GM18498 (cell line): Measurements from ENCODE around the gene SESTD1.
"Not testable (repeated sequence)": the region's sequence is repeated elsewhere in the genome, so short reads cannot be mapped to it uniquely, and the experiment has no call there.

Experiments
- ATAC-seq: cut with Tn5 transposase; IDR thresholded peaks from one replicate; pipeline ENCODE4 v1.9.1; 2021; ENCODE audit warnings: mild to moderate bottlenecking, moderate library complexity; ENCODE audit not compliant: unreplicated experiment

Gene SESTD1

DNA sequence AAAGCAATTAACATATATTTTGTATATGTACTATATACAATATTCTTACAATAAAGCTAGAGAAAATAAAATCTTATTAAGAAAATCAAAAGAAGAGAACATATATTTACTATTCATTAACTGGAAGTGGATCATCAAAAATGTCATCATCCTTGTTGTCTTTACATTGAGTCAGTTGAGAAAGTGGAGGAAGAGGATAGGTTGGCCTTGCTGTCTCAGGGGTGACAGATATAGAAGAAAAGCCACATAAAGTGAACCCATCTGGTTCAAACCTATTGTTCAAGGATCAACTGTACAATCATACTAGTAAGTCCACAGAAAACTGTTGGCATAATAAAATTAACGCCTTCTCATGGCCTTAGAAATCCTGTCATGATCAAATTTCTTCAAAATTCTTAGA is 26.6 kb downstream of the SESTD1 start:
- ATAC-seq: no peak

DNA sequence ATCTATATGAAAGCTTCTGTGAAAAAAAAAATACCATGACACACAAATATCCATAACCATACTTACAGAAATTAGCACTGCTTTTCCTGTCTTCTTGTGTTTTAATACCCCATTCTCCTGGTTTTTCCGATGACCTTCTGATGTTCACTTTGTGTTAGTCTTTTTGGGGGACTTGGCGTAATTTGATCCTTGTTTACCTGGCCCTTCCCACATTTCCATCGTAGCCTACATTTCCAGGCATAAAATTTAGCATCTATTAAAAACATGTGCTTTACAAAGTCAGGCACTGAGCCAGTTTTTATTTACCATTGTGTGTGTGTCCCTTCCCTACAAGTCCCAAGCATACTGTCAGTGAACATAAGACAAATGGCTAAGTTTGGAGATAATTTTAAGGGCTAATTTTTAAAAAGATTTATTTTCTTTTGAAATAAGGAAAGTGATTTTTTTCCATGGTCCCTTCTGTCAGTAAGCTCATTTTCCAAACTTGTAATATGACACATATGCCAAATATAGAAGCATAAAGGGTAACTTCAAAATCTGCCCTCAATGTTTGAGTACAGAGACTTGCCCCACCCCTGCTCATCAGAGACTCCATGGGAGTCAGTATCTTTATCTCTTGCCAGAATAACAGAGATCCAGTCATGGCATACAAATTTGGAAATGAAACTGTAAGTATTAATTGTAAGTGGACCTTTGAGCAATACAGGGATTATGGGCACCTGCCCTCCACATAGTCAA is 27.3 kb downstream of the SESTD1 start:
- no peak for ATAC-seq

GRCh38 chr2:179235463-179236108 is 29.0 kb downstream of the SESTD1 start:
- ATAC-seq: no peak

DNA sequence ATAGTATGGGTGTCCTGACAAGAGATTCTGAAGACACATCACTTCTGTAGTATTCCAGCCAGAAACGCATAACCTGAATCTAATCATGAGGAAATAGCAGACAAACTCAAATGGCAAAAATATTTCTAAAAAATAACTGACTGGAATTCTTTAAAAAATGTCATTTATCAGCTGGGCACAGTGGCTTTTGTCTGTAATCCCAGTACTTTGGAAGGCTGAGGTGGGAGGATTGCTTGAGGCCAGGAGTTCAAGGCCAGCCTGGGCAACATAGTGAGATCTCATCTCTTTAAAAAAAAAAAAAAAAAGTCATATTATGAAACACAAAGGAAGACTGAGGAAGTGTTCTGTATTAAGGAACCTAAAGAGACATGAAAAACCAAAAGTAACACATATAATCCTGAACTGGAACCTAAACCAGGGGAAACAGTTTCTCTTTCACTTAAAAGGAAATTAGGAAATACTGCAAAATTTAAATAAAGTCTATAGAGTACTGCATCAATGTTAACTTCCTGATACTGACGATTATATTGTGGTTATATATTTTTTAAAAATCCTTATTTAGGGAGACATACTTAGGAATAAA is 29.9 kb downstream of the SESTD1 start:
- no peak for ATAC-seq

DNA sequence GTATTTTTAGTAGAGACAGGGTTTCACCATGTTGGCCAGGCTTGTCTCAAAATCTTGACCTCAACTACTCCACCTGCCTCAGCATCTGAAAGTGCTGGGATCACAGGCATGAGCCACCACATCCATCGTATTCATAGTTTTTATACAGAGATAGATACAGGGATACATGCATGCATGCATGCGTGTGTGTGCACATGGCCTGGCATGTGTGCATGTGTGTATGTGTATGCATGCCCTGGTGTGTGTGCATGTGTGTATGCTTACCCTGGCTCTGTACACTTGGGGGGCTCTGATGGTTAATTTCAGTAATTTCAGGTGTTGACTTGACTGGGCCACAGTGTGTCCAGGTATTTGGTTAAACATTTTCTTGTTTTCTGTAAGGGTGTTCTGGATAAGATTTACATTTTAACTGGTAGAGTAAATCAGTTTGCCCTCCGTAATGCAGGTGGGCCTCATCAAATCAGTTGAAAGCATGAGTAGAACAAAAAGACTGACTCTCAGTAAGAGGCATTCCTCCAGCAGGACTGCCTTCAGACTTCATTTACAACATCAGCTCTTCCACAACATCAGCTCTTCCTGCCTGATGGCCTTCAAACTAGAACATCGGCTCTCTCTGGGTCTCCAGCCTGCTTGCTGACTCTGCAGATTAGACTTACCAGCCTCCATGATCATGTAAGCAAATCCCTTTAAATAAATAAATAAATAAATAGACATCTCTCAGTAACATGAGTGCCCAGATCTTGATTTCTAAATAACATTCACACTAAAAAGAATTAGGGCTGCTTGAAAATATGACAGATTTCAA is 30.8 kb downstream of the SESTD1 start:
- no peak for ATAC-seq

DNA sequence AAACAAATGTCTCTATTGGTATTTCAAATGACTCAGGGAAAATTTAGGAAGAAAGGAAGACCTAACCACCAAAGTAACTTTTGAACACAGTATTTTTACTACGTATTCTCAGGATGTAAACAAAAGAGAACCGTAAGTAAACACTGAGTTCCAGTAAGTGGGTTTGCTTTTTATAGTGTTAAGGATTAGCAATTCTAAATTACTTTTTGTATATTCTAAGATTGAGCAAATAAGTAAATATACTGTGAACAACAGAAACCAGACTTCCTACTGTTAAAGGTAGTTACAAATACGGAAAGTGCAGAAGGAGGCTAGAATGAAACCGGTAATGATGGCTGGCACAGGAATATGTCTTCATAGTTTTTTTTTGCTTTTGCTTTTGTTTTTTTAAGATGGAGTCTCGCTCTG is 31.5 kb downstream of the SESTD1 start:
- no peak for ATAC-seq

DNA sequence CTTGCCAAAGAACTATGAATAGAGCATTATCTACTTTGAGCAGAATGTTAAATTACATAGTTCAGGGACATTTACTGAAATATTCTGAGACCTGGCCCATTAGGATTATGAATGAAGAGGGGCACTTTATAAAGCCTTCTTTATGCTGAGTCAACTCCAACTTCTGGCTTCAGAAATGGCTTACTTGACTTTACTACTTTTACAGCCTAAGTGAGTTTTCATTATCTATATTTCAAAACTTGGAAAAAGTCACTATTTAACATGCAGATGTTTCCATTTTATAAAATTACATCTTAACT is 37.7 kb downstream of the SESTD1 start:
- no peak for ATAC-seq

DNA sequence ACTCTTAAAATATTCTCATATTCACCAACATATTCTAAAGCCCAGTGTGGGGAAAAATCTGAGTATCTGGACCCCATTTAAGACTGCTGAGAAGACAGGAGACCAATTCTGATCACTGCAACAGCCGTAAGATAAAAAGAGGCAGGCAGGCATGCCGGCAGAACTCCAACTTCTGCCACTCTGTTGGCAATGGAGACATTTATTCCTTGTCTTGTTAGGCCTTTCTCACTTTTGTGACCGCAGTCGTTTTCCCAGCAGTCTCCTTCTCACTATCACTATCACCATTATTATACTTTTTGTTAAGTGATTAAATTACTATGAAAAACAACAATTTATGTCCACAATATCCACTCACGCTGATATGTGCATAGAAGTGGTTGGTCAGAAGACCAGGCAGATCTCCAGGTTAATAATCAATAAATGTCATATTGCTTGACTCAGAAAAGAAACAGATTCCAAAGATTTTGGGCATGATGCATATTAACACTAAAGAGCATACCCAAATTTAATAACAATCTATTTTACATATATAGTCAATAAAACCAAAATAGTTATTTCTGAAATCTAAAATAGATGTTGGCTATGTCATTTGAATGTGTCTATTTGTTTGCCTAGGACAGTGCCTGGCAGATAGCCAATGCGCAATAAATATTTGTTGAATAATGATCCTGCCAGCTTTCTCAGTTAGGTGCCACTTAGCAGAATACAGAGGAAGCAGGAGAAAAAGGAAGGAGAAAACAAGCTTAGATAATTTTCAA is 38.2 kb downstream of the SESTD1 start:
- no peak for ATAC-seq

DNA sequence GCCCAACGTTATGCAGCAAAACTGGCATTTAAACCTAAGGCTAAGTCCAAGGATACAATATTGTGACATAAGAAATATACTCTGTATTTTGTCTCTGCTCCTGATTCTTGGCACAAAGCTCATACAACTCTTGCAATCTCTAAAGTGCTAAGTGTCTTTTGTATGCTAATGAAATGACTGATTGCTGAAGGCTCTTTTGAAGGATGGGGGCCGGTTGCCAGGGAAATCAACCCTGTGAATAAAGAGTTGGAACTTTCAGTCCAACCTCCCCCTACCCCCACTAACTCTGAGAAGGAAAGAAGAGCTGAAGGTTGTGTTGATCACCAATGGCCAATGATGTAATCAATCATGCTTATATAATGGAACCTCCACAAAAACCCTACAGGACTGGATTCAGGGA is 40.3 kb downstream of the SESTD1 start:
- ATAC-seq: no peak

GRCh38 chr2:179222076-179222475 is 42.6 kb downstream of the SESTD1 start:
- ATAC-seq: no peak

DNA sequence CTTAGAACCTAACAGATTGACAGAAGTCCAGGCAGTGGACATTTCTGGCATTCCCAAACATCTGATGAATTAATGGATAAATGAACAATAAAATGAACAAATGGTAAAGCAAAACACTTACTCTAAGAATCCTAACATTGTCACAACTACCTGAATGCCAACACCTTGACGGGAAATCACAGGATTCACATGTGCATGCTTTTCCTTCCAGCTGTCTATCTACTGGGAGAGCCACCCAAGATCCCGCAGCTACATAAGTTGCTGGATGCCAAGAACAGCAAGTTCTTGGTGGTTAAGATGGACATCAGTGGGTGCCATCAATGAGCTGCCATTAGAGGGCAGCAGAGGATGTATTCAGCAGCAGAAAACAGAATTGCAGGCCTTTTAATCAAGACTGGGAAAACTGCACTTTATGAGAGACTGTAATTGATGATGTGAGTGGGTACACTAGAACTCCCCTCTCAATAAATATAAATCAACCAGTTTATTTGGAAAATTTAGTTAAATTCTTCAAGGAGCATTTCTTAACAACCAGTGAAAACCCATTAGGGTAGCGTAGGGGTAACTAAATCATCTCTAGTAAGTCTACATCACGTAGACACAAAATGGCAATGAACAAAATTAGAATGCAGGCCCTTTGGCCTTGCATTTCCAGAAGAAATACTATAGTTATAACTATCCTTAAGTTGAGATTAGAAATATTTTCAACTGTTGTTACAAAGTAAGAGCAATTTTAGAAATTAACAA is 45.6 kb downstream of the SESTD1 start:
- peak; percentile 92 for ATAC-seq

DNA sequence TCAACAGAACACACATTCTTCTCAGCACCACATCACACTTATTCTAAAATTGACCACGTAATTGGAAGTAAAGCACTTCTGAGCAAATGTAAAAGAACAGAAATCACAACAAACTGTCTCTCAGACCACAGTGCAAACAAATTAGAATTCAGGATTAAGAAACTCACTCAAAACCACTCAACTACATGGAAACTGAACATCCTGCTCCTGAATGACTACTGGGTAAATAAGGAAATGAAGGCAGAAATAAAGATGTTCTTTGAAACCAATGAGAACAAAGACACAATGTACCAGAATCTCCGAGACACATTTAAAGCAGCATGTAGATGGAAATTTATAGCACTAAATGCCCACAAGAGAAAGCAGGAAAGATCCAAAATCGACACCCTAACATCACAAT is 50.0 kb downstream of the SESTD1 start:
- ATAC-seq: not testable (repeated sequence)

GRCh38 chr2:179211355-179211754 is 53.3 kb downstream of the SESTD1 start:
- no peak for ATAC-seq

- ATAC-seq: not testable (repeated sequence)
These were observed 56.4 kb downstream of the SESTD1 start for GRCh38 chr2:179208277-179208676.

- no peak for ATAC-seq
These were observed 57.6 kb downstream of the SESTD1 start for GRCh38 chr2:179207047-179207446.

- ATAC-seq: no peak
These were observed 62.8 kb downstream of the SESTD1 start for GRCh38 chr2:179201869-179202268.

DNA sequence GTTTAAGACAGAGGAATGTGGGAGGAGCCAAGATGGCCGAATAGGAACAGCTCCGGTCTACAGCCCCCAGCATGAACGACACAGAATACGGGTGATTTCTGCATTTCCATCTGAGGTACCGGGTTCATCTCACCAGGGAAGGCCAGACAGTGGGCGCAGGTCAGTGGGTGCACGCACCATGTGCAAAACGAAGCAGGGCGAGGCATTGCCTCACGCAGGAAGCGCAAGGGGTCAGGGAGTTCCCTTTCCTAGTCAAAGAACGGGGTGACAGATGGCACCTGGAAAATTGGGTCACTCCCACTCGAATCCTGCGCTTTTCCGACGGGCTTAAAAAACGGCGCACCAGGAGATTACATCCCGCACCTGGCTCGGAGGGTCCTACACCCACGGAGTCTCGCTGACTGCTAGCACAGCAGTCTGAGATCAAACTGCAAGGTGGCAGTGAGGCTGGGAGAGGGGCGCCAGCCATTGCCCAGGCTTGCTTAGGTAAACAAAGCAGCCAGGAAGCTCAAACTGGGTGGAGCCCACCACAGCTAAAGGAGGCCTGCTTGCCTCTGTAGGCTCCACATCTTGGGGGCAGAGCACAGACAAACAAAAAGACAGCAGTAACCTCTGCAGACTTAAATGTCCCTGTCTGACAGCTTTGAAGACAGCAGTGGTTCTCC is 68.6 kb downstream of the SESTD1 start:
- not testable (repeated sequence) for ATAC-seq

GRCh38 chr2:179195141-179195540 is 69.5 kb downstream of the SESTD1 start:
- ATAC-seq: no peak

DNA sequence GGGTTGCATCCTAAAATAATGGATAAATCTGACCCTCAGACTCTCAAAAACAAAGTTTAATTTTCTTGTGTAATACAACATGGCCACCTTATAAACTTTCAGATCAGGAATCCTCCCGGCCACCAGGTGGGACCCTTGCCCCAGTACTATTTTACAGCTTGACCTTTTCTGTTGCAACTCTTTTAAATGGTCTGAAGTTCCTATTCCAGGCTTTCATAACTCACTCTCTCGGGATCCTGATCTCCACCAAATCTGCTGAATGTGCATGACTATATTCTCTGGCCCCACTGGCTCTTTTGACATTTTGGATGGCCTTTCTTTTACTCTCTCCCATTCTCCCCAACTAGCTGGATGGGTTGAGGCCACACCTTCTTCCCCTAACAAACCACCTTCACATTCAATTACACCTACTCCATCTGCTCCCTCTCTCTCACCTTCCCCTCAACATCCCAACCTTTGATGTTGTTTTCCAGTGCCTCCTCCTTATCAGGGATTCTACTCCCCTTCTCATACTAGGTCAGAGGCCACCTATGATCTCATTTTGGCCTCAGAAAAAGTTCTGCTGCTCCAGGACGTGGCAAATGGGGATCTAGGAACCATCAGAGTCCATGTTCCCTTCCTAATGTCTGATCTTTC is 70.8 kb downstream of the SESTD1 start:
- ATAC-seq: no peak
